Amniotic epithelial cell (primary cell): ENCODE measurements around the gene PHLDB1.
"Not testable (repeated sequence)": the region's sequence is repeated elsewhere in the genome, so short reads cannot be mapped to it uniquely, and the experiment has no call there.

Experiments used
- DNase-seq: peaks from one replicate; pipeline ENCODE4 v3.0.0-alpha.2; 2010; ENCODE audit warnings: low read depth

Gene PHLDB1

GRCh38 chr11:118659314-118659952 lies 52.0 kb downstream of the PHLDB1 start:
- peak; percentile 60 for DNase-seq

GRCh38 chr11:118659953-118660680 lies 52.7 kb downstream of the PHLDB1 start:
- DNase-seq = no peak

GRCh38 chr11:118660681-118661424 lies 53.4 kb downstream of the PHLDB1 start:
- no peak for DNase-seq

DNA sequence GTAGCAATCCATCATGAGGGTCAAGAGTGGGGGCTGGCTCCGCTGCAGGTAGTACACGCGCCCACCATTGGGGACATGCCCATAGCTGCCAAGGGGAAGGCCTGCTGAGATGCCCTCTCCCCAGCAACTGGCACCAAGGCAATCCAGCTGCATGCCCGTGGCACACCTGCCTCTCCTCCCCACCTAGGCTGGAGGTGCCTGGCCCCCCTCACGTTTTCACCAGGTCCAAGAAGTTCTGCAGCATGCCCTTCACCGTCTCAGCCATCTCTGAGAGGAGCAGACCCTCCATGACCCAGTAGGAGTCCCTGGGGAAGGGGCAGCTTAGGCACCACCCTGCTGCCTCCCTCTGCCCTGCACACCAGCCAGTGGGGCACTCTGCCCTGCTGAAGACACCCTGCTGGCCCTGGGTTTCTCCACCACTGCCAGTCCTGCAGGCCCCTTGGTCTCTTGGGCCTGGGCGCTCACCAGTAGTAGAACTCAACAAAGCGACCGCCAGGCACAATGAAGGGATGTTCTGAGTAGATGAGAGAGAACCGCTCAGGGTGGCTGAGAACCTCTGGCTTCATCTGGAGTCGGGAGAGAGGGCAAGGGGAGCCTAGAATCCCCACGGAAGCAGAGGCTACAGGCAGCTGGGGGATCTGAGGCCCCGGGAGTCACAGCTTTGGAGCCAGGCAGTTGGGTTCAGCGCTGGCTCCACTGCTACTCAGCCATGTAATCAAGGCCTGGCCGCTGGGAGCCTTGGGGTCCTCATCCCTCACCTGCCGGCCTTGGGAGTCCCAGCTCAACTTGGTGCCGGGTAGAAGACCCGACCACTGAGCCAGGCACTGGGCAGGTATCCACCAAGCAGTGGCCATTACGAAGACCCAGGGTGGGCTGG lies 54.2 kb downstream of the PHLDB1 start:
- DNase-seq = no peak

GRCh38 chr11:118662401-118663271 lies 55.2 kb downstream of the PHLDB1 start:
- DNase-seq = no peak

- DNase-seq = no peak
Observed at GRCh38 chr11:118663381-118663780, 56.0 kb downstream of the PHLDB1 start.

GRCh38 chr11:118663902-118664301 lies 56.5 kb downstream of the PHLDB1 start:
- DNase-seq = no peak

- DNase-seq = no peak
Observed at GRCh38 chr11:118666371-118666770, 59.0 kb downstream of the PHLDB1 start.

DNA sequence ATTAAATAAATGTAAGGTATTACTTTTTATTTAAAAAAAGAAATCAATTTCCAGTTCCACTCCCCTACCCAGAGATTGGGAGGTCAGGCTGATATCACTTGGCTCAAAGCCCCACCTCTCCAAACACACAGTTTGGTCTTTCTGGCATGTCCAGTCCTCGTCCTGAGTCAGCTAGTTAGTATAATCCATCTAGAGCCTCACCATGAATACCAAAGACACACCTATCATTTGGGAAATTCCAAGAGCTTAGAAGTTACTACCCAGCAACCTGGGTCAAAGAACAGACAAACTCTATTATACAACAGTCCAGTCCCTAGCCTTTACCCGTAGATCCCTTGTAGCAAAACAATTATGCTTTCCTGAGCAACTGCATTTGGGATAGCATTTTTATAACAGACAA lies 62.6 kb downstream of the PHLDB1 start:
- no peak for DNase-seq

DNA sequence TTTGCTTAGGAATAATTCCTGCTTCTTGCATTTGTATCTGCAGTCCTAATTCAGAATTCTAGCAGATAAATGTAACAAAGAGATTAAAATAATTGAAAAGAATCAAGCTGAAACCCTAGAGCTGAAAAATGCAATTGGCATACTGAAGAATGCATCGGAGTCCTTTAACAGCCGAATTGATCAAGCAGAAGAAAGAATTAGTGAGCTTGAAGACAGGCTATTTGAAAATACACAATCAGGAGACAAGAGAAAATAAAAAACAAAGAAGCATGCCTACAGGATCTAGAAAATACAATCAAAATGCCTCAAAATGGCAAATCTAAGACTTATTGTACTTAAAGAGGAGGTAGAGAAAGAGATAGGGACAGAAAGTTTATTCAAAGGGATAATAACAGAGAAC lies 63.8 kb downstream of the PHLDB1 start:
- no peak for DNase-seq

DNA sequence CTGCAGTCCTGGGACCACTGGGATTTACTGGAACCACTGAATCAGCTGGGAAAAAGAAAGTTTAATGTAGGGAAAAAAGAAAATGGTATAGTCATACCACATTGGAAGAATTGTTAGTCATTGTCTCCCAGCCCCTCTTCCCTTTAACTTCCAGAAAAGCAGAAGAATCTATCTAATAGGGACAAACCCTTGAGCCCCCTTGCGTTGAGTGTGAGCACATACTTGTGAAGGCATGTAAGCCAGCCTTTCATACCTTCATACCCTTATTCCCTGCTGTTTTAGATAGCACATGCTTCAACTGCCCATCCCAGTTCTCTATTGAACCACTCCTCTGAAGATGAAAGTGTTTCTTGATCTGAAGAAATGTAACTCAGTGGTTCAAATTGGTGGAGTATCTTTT lies 65.4 kb downstream of the PHLDB1 start:
- DNase-seq = peak; percentile 14

DNA sequence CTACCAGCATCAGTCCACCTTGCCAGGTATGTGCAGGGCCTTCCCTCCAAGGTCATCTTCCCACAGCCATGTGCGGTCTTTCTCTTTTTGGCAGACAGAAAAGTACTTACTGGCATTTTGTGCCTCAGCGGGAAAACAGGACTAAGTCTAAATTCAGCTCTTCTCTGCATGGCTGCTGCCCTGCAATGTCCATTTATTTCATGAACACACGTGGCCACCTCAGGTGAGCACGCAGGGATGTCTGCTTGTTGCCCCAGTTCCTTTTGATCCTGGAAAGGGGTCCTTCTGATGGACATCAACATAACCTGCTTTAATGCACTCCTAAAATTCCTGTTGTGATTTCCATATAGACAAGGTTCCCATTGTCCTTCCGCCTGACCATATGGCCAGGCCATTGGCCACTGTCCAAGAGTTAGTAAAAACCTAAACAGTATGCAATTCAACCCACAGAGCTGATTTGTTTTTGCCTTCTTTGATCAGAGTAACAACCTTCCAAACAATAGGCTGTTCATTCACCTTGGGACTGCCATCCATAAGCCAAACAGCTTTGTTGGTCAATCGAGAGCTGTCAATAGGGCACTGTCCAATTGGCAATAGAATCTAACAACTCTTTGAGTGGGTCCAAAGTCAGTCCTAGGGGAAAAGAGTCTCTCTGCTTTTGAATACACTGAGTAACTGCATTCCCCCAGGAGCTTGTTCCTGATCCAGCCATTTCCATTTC lies 66.1 kb downstream of the PHLDB1 start:
- DNase-seq = no peak

DNA sequence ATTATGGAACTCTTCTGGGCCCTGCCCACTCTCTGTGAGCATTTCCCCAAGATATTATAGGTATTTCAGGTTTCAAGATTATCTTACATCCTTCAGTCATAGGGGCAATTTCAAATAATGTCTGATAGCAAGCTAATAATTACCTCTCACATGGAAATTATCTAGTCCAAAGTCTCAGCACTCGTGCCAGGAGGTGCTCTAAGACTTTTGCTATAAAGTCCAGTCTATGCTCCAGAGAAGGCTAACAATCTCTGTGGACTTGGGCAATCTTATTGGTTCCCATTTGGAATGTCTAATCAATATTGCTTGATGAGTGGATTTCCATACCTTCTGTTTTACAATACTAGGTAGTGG lies 66.6 kb downstream of the PHLDB1 start:
- no peak for DNase-seq

DNA sequence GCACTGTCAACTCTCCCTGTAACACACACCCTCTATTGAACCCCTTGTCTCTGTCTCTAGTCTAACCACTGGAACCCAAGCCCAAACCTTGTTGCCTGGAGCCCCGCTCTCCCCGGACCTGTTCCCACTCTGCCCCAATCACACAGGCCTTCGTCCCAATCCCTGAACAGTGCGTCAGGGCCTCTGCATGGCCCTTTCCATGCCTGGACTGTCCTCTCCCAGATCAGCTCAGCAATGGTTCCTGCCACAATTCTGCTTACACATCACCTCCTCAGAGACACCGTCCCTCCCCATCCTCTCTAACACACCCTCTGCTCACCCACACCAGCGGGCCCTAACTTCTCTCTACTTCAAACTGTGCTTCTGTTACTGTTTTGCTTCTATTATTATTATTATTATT lies 70.6 kb downstream of the PHLDB1 start:
- no peak for DNase-seq

GRCh38 chr11:118678908-118679307 lies 71.5 kb downstream of the PHLDB1 start:
- not testable (repeated sequence) for DNase-seq

DNA sequence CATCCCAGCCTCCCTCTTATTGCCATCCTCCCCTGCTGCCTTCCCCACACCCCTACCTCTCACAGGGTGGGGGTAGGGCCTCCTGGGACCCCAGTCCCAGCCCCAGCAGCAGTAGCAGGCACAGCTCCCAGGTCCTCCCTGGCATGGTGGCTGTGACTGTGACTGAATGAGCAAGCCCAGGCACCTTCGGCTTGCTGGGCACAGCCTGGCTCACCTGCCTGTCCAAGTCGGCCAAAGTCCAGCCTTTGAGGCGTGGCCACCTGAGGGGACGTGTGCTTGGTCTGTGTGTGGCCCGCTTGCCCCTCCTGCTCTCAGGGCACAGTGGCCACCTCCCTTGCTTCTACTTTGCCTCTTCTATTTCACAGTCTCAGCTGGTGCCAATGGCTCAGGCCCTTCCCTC lies 72.1 kb downstream of the PHLDB1 start, which contains the start of gene TREH:
Gene TREH (minus strand): TSS at position 168 of the 400 bp plus-strand sequence. CDS start 23 bp downstream, at position 145.
- no peak for DNase-seq

GRCh38 chr11:118682372-118682771 lies 75.0 kb downstream of the PHLDB1 start:
- no peak for DNase-seq

GRCh38 chr11:118682939-118683338 lies 75.5 kb downstream of the PHLDB1 start:
- not testable (repeated sequence) for DNase-seq

- no peak for DNase-seq
Observed at GRCh38 chr11:118684187-118684586, 76.8 kb downstream of the PHLDB1 start.

DNA sequence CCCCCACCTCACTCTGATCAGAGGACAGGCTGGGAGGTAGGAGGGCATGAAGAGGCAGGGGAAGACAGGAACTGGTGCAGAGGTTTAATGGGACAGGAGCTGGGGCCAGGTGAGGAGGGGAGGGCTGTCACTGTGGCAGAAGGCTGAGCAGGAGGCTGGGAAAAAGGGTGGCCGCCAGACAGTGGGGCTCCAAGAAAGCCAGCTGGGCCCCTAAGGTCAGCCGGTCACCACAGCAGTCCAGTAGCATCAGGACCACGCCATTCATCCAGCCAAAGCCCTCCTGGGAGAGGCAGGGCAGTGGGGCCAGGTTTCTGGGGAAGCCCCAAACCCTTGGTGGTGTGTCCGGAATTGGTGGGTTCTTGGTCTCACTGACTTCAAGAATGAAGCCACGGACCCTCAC lies 80.5 kb downstream of the PHLDB1 start:
- DNase-seq = no peak
